WERI-Rb-1 (cell line): Measurements from ENCODE around the gene CDC45.

Experiments used
- DNase-seq: peaks from one replicate; pipeline ENCODE4 v3.0.0-alpha.2; 2020
- H3K27ac ChIP-seq: fragments of 250-450 bp; sonication (Bioruptor Pico); 2 replicates; pipeline ENCODE4 v1.5.1; 2020; ENCODE audit warnings: mild to moderate bottlenecking, moderate library complexity
- H3K27me3 ChIP-seq: fragments of 250-450 bp; sonication (Bioruptor Pico); 2 replicates; pipeline ENCODE4 v1.5.1; 2021; ENCODE audit warnings: mild to moderate bottlenecking, low read depth, moderate library complexity; ENCODE audit not compliant: insufficient read depth, severe bottlenecking
- H3K36me3 ChIP-seq: fragments of 250-450 bp; sonication (Bioruptor Pico); 2 replicates; pipeline ENCODE4 v1.5.1; 2020; ENCODE audit warnings: mild to moderate bottlenecking, moderate library complexity
- H3K4me3 ChIP-seq: 2 replicates; pipeline ENCODE4 v1.5.1; 2011; ENCODE audit warnings: low read depth, mild to moderate bottlenecking, control low read depth, low read length
- H3K9me3 ChIP-seq: fragments of 250-450 bp; sonication (Bioruptor Pico); 2 replicates; pipeline ENCODE4 v1.5.1; 2021; ENCODE audit warnings: mild to moderate bottlenecking, moderate library complexity; ENCODE audit not compliant: severe bottlenecking
- TF ChIP-seq, protein P1 (sequence below): IDR thresholded peaks from 2 replicates; pipeline ENCODE4 v1.5.1; 2011; ENCODE audit warnings: low read depth, mild to moderate bottlenecking, control low read depth, inconsistent platforms, low read length

The CDC45 gene

DNA sequence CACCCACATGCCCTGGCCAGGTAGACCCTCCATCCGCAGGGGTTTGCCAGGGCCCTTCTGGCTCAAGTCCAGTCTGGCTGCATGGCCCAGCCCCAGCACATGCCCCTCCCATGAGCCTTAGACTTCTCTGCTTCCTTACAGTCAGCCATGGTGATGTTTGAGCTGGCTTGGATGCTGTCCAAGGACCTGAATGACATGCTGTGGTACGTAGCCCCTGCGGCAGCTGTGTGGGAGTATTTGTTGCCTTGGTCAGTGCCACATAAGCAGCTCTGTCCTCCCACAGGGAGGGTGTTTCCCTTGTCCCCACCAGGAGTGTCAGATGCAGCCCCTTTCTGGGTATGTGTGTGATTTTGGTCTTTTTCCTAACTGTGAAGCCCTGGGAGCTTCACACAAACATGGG is 17.5 kb downstream of the CDC45 start:
- Histone ChIP-seq H3K4me3 (no peak overlapping the region), H3K36me3 (peaks cover 71% of the 10 kb centered on the region), H3K9me3 (no peaks in the 10 kb centered on the region), H3K27me3 (no peaks in the 10 kb centered on the region), H3K27ac (no peak overlapping the region)
- TF ChIP-seq, protein P1, sequence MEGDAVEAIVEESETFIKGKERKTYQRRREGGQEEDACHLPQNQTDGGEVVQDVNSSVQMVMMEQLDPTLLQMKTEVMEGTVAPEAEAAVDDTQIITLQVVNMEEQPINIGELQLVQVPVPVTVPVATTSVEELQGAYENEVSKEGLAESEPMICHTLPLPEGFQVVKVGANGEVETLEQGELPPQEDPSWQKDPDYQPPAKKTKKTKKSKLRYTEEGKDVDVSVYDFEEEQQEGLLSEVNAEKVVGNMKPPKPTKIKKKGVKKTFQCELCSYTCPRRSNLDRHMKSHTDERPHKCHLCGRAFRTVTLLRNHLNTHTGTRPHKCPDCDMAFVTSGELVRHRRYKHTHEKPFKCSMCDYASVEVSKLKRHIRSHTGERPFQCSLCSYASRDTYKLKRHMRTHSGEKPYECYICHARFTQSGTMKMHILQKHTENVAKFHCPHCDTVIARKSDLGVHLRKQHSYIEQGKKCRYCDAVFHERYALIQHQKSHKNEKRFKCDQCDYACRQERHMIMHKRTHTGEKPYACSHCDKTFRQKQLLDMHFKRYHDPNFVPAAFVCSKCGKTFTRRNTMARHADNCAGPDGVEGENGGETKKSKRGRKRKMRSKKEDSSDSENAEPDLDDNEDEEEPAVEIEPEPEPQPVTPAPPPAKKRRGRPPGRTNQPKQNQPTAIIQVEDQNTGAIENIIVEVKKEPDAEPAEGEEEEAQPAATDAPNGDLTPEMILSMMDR, result no peak
- DNase-seq, result no peak

DNA sequence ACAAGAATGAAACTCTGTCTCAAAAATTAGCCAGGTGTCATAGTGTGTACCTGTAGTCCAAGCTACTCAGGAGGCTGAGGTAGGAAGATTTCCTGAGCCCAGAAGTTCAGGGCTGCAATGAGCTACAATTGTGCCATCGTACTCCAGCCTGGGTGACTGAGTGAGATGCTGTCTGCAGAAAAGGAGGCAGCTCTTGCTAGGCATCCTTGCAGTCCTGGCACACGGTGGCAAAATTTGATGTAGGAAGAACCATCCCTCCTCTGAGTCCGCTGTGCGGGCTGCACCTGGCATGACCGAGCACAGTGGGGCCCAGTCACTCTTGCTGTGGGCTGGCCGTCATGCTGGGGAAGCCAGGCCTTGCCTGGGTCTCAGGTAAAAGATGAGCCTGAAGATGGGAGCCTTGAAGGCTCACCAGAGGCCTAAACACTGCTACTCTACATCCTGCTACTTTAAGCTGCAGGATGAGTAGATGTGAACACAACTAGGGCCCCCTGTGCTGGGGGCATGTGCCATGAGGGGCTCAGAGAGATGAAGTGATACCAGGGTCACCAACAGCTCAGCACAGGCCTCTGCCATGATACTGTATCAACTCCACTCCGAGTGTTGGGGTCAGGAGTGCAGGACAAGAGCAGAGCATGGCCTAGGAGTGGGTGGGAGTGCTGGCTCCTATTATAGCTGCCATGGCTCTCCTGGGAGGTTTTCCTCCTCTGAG is 18.6 kb downstream of the CDC45 start:
- Histone ChIP-seq H3K36me3 (peaks cover 67% of the 10 kb centered on the region), H3K4me3 (no peak overlapping the region), H3K27me3 (no peaks in the 10 kb centered on the region), H3K27ac (no peak overlapping the region), H3K9me3 (no peaks in the 10 kb centered on the region)
- no peak for DNase-seq
- TF ChIP-seq, protein P1, result no peak

DNA sequence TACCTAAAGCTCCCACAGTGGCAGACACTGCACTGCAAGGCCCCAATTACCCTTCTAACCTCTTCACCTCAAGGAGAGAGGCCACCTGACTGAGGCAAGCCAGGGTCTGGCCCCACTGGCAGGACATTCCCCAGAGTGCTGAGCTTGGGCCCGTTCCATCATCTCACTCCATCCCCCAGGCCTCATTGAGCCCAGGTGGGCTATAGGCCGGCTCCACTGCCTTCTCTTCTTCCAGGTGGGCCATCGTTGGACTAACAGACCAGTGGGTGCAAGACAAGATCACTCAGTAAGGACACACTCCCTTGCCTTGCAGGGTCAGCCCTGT is 19.1 kb downstream of the CDC45 start:
- Histone ChIP-seq H3K4me3 (no peak overlapping the region), H3K9me3 (no peaks in the 10 kb centered on the region), H3K27ac (no peak overlapping the region), H3K27me3 (no peaks in the 10 kb centered on the region), H3K36me3 (peaks cover 68% of the 10 kb centered on the region)
- DNase-seq, result no peak
- TF ChIP-seq, protein P1, result no peak

DNA sequence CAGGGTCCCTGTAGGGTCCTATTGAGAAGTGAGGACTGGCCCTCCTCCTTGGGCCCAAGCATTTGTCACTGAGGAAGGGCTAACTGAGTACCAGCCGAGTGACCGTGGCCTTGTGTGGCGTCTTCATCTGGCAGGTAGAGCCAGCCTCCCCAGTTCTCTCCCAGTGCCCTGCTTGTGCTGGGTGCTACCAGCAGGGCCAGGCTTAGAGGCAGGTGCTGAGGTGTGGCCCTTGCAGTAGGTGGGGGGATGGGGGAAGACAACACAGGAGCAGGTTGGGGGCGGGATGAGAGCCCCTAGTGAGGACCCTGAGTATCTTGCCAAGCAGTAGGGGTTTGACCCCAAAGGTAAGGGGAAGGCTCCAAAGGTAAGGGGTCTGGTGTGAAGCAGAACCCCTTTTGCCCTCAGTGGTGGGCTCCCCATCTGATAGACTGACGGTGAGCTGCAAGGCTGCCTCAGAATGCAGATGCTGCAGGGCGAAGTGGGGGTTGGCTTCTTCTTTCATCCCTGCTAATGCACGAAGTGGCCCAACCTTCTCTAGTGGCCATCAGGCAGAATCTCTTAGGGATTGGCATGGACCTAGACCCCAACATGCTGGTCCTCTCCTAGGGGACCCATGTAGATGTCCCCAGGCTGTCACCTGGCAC is 19.6 kb downstream of the CDC45 start:
- H3K9me3 ChIP-seq, result no peaks in the 10 kb centered on the region
- H3K27me3 ChIP-seq, result no peaks in the 10 kb centered on the region
- TF ChIP-seq, protein P1, result no peak
- DNase-seq, result no peak
- peaks cover 66% of the 10 kb centered on the region for H3K36me3 ChIP-seq
- H3K27ac ChIP-seq, result no peak overlapping the region
- no peak overlapping the region for H3K4me3 ChIP-seq

DNA sequence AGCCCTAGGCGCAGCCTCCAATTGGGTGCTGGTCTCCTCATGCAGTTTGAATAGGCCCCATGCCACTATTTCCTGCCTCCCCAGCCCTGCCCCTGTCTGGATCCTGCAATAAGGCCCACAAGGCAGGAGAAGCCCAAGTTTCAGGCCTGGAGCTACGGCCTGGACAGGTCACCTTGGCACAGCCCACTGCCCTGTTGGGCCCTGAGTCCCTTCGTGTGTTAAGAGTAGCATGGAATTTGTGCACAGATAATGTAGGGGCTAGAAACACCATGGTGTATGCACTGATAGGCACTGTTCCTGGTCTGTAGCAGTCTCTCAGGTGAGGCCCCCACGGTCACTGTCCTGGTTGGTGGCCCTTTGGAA is 20.1 kb downstream of the CDC45 start:
- Histone ChIP-seq H3K36me3 (peaks cover 62% of the 10 kb centered on the region), H3K27ac (no peak overlapping the region), H3K27me3 (no peaks in the 10 kb centered on the region), H3K4me3 (no peak overlapping the region), H3K9me3 (no peaks in the 10 kb centered on the region)
- no peak for DNase-seq
- TF ChIP-seq, protein P1, result no peak
